HG03097 (cell line): Measurements from ENCODE around the gene UIMC1.

ENCODE experiments used
- ATAC-seq: cut with Tn5 transposase; IDR thresholded peaks from one replicate; pipeline ENCODE4 v1.9.1; 2021; ENCODE audit not compliant: unreplicated experiment, low FRiP score

The UIMC1 gene

GRCh38 chr5:176956756-176957155 is 49.8 kb downstream of the UIMC1 start:
- no peak for ATAC-seq

GRCh38 chr5:176955895-176956294 is 50.7 kb downstream of the UIMC1 start:
- ATAC-seq, result no peak

GRCh38 chr5:176954050-176954449 is 52.5 kb downstream of the UIMC1 start:
- ATAC-seq, result no peak

GRCh38 chr5:176952531-176953193 is 53.9 kb downstream of the UIMC1 start:
- ATAC-seq, result no peak

- no peak for ATAC-seq
Observed at GRCh38 chr5:176948458-176948857, 58.1 kb downstream of the UIMC1 start.

GRCh38 chr5:176947847-176948246 is 58.7 kb downstream of the UIMC1 start:
- no peak for ATAC-seq

GRCh38 chr5:176944268-176944667 is 62.3 kb downstream of the UIMC1 start:
- no peak for ATAC-seq

GRCh38 chr5:176943816-176944215 is 62.8 kb downstream of the UIMC1 start:
- no peak for ATAC-seq

- ATAC-seq, result no peak
Observed at GRCh38 chr5:176941951-176942350, 64.6 kb downstream of the UIMC1 start.

- ATAC-seq, result no peak
Observed at GRCh38 chr5:176938472-176938871, 68.1 kb downstream of the UIMC1 start.

- no peak for ATAC-seq
Observed at GRCh38 chr5:176935017-176935416, 71.6 kb downstream of the UIMC1 start.

GRCh38 chr5:176934309-176934930 is 72.2 kb downstream of the UIMC1 start:
- ATAC-seq, result no peak

GRCh38 chr5:176929654-176930053 is 76.9 kb downstream of the UIMC1 start:
- no peak for ATAC-seq

- no peak for ATAC-seq
Observed at GRCh38 chr5:176927562-176927961, 79.0 kb downstream of the UIMC1 start.

- ATAC-seq, result no peak
Observed at GRCh38 chr5:176922817-176923216, 83.8 kb downstream of the UIMC1 start.

- ATAC-seq, result no peak
Observed at GRCh38 chr5:176921714-176922113, 84.9 kb downstream of the UIMC1 start.

GRCh38 chr5:176918613-176919012 is 88.0 kb downstream of the UIMC1 start:
- no peak for ATAC-seq

GRCh38 chr5:176916337-176916736 is 90.2 kb downstream of the UIMC1 start:
- no peak for ATAC-seq

GRCh38 chr5:176915906-176916305 is 90.7 kb downstream of the UIMC1 start:
- no peak for ATAC-seq

GRCh38 chr5:176912115-176912514 is 94.5 kb downstream of the UIMC1 start:
- no peak for ATAC-seq

- ATAC-seq, result no peak
Observed at GRCh38 chr5:176908675-176909368, 97.8 kb downstream of the UIMC1 start.

- ATAC-seq, result no peak
Observed at GRCh38 chr5:176906796-176907195, 99.8 kb downstream of the UIMC1 start.
